Natural killer cell (primary cell): ENCODE results near the gene HK1. TPM values are rescaled to one million over a fixed set of nuclear protein-coding genes. Genes with fewer than 3 reads are reported as not detected.

Experiments used
- ATAC-seq, 3 donors: fragments of 150-1000 bp in 2 of 3; fragments of 200-7000 bp in 1 of 3; cut with Tn5 transposase; 1 replicate in 1 of 3; 2 replicates in 2 of 3; pipeline ENCODE4 v1.10.0; 2021; ENCODE audit warnings: mild to moderate bottlenecking in 2 of 3, moderate library complexity in 2 of 3
- DNase-seq, 2 donors: peaks; one replicate each; pipeline versions ENCODE4 v3.0.0 to v3.0.0-alpha.2; 2013 to 2021; ENCODE audit warnings: mixed read lengths in 1 of 2
- H3K27ac ChIP-seq: one replicate; pipeline ENCODE4 v1.5.1; 2013; ENCODE audit warnings: mild to moderate bottlenecking, low read length
- H3K27me3 ChIP-seq: one replicate; pipeline ENCODE4 v1.6.1; 2013; ENCODE audit warnings: low read length; ENCODE audit not compliant: control insufficient read depth, insufficient read depth
- H3K36me3 ChIP-seq: one replicate; pipeline ENCODE4 v1.6.1; 2013; ENCODE audit warnings: low read length; ENCODE audit not compliant: control insufficient read depth, insufficient read depth
- H3K4me1 ChIP-seq: one replicate; pipeline ENCODE4 v1.6.1; 2013; ENCODE audit warnings: low read length; ENCODE audit not compliant: control insufficient read depth, insufficient read depth
- H3K4me3 ChIP-seq: one replicate; pipeline ENCODE4 v1.5.1; 2013; ENCODE audit warnings: low read length
- H3K9me3 ChIP-seq: one replicate; pipeline ENCODE4 v1.6.1; 2013; ENCODE audit warnings: low read length; ENCODE audit not compliant: control insufficient read depth, insufficient read depth
- H3K27ac Mint-ChIP-seq, 2 donors: one replicate each; pipeline ENCODE4 v1.8.0; 2022; ENCODE audit warnings: mild to moderate bottlenecking in 2 of 2, mixed read lengths in 2 of 2, moderate library complexity in 1 of 2
- H3K27me3 Mint-ChIP-seq, 2 donors: one replicate each; pipeline ENCODE4 v1.8.0; 2022; ENCODE audit warnings: low read depth in 2 of 2, mixed read lengths in 2 of 2
- H3K36me3 Mint-ChIP-seq: one replicate; pipeline ENCODE4 v1.8.0; 2022; ENCODE audit warnings: mixed read lengths
- H3K4me1 Mint-ChIP-seq, 2 donors: one replicate each; pipeline ENCODE4 v1.8.0; 2022; ENCODE audit warnings: mixed read lengths in 2 of 2
- H3K4me3 Mint-ChIP-seq: one replicate; pipeline ENCODE4 v1.8.0; 2022; ENCODE audit warnings: mild to moderate bottlenecking, moderate library complexity, mixed read lengths
- H3K9me3 Mint-ChIP-seq, 2 donors: one replicate each; pipeline ENCODE4 v1.8.0; 2022; ENCODE audit warnings: mixed read lengths in 2 of 2
- CTCF ChIP-seq: fragments of 200-600 bp; IDR thresholded peaks from one replicate; pipeline ENCODE4 v1.8.0; 2022; ENCODE audit warnings: antibody characterized with exemption
- WGBS: methylation state at CpG from one replicate; pipeline ENCODE4 v1.1.7; 2013; ENCODE audit warnings: missing lambda C conversion rate; ENCODE audit not compliant: insufficient coverage; 5-methylcytosine and 5-hydroxymethylcytosine counted together
- intact Hi-C: fragments of 100-400 bp; cut with micrococcal nuclease; formaldehyde crosslinking; loops from one replicate; pipeline ENCODE4 v1.14.2; 2022
- total RNA-seq, 4 donors: library from RNA; stranded (reverse); fragments of 120-200 nt in 1 of 4; gene quantifications; one replicate each; pipeline versions ENCODE4 v1.2.3 to v1.2.4, GENCODE V29; 2013 to 2022

Gene HK1
- total RNA-seq, 3 donors from 2014 or later (not counting 1 experiment from before 2014, with no cell fraction given) = 58.4 to 72.6 (median 69.5) TPM

GRCh38 chr10:69344591-69345252, 66.4 kb downstream of the HK1 start:
- ATAC-seq (no peak), DNase-seq (peak in 1 of 2 donors; percentile 63)
- H3K9me3 Mint-ChIP-seq = no peaks in the 10 kb centered on the region
- Histone ChIP-seq H3K27me3 (no peaks in the 10 kb centered on the region), H3K36me3 (peaks cover 15% of the 10 kb centered on the region), H3K4me3 (no peak overlapping the region), H3K27ac (peak overlapping the region; percentile 9), H3K9me3 (no peaks in the 10 kb centered on the region), H3K4me1 (peaks cover 33% of the 10 kb centered on the region)
- H3K27me3 Mint-ChIP-seq = no peaks in the 10 kb centered on the region
- H3K27ac Mint-ChIP-seq = peak overlapping the region; percentile 48 to 83
- intact Hi-C loops = no loop called here
- peaks cover 6% of the 10 kb centered on the region for H3K36me3 Mint-ChIP-seq
- H3K4me3 Mint-ChIP-seq = no peak overlapping the region
- WGBS = 53% methylated on average over 13 of the region's 13 CpGs
- H3K4me1 Mint-ChIP-seq = peaks cover 59 to 69% of the 10 kb centered on the region in 2 donors
- no peak for TF ChIP-seq CTCF

- Mint-ChIP-seq H3K4me3 (no peak overlapping the region), H3K27me3 (no peaks in the 10 kb centered on the region), H3K27ac (peak overlapping the region; percentile 48 to 83), H3K9me3 (no peaks in the 10 kb centered on the region), H3K4me1 (peaks cover 54 to 68% of the 10 kb centered on the region in 2 donors), H3K36me3 (peaks cover 6% of the 10 kb centered on the region)
- no peak for ATAC-seq
- no peak for DNase-seq
- intact Hi-C loops = no loop called here
- no peak overlapping the region for H3K4me3 ChIP-seq
- no peak for TF ChIP-seq CTCF
- H3K27ac ChIP-seq = peak overlapping the region; percentile 58
- peaks cover 37% of the 10 kb centered on the region for H3K4me1 ChIP-seq
- WGBS = 76% methylated on average over 2 of the region's 2 CpGs
- no peaks in the 10 kb centered on the region for H3K27me3 ChIP-seq
- H3K36me3 ChIP-seq = peaks cover 15% of the 10 kb centered on the region
- no peaks in the 10 kb centered on the region for H3K9me3 ChIP-seq
Measured at GRCh38 chr10:69345402-69345801, 67.1 kb downstream of the HK1 start.

GRCh38 chr10:69345890-69346474, 67.7 kb downstream of the HK1 start:
- Histone ChIP-seq H3K9me3 (no peaks in the 10 kb centered on the region), H3K4me3 (no peak overlapping the region), H3K36me3 (peaks cover 15% of the 10 kb centered on the region), H3K4me1 (peaks cover 37% of the 10 kb centered on the region), H3K27me3 (no peaks in the 10 kb centered on the region), H3K27ac (peak overlapping the region; percentile 58)
- ATAC-seq (no peak), DNase-seq (no peak)
- no peak for TF ChIP-seq CTCF
- H3K27me3 Mint-ChIP-seq = no peaks in the 10 kb centered on the region
- no peak overlapping the region for H3K4me3 Mint-ChIP-seq
- peaks cover 54 to 68% of the 10 kb centered on the region in 2 donors for H3K4me1 Mint-ChIP-seq
- no peaks in the 10 kb centered on the region for H3K9me3 Mint-ChIP-seq
- H3K27ac Mint-ChIP-seq = peak overlapping the region; percentile 27 to 83
- intact Hi-C loops = no loop called here
- 83% methylated on average over 8 of the region's 8 CpGs for WGBS
- peaks cover 6% of the 10 kb centered on the region for H3K36me3 Mint-ChIP-seq
